A673 (cell line): ENCODE results near the gene MAML2. TPM values are rescaled to one million over a fixed set of nuclear protein-coding genes. Genes with fewer than 3 reads are reported as not detected.

Experiments used
- BruUV-seq: library from RNA; stranded (reverse); fragments of 400-500 nt; replicated peaks from 2 replicates; lab custom pipeline; 2021; lab: Mats Ljungman, UMichigan
- CTCF ChIA-PET: fragments of 300-600 bp; sonication (Branson Sonifier 250); formaldehyde crosslinking; loops from one replicate; lab custom pipeline; 2022; ENCODE audit warnings: antibody characterized with exemption; lab: Charles Lee
- POLR2A ChIA-PET: fragments of 300-600 bp; sonication (Branson Sonifier 250); formaldehyde crosslinking; loops from one replicate; lab custom pipeline; 2022; ENCODE audit warnings: antibody characterized with exemption; ENCODE audit not compliant: low non-redundant PET; lab: Charles Lee
- DNase-seq: peaks from one replicate; pipeline ENCODE4 v3.0.0-alpha.2; 2015; ENCODE audit warnings: low spot score
- H3K27ac ChIP-seq: fragments of 200-600 bp; sonication (generic); 2 replicates; pipeline ENCODE4 v1.5.1; 2016; ENCODE audit warnings: mixed run types, low read depth, mild to moderate bottlenecking, mixed read lengths, antibody characterized with exemption, low read length; ENCODE audit not compliant: poor library complexity, severe bottlenecking
- H3K27me3 ChIP-seq: fragments of 200-600 bp; sonication (generic); replicated peaks from 2 replicates; pipeline ENCODE4 v1.6.1; 2017; ENCODE audit warnings: mixed run types, low read depth, mild to moderate bottlenecking, mixed read lengths, antibody characterized with exemption, low read length; ENCODE audit not compliant: insufficient read depth, poor library complexity
- H3K36me3 ChIP-seq: fragments of 200-600 bp; sonication (generic); 2 replicates; pipeline ENCODE4 v1.6.1; 2016; ENCODE audit warnings: mixed run types, mild to moderate bottlenecking, mixed read lengths, antibody characterized with exemption, low read length; ENCODE audit not compliant: insufficient read depth, poor library complexity, severe bottlenecking
- H3K4me1 ChIP-seq: fragments of 200-600 bp; sonication (generic); 2 replicates; pipeline ENCODE4 v1.6.1; 2017; ENCODE audit warnings: mixed run types, mild to moderate bottlenecking, mixed read lengths, antibody characterized with exemption, low read length; ENCODE audit not compliant: insufficient read depth, poor library complexity, severe bottlenecking
- H3K4me3 ChIP-seq: fragments of 200-600 bp; sonication (generic); 2 replicates; pipeline ENCODE4 v1.5.1; 2016; ENCODE audit warnings: low read depth, mixed run types, mild to moderate bottlenecking, mixed read lengths, low read length; ENCODE audit not compliant: poor library complexity, severe bottlenecking
- H3K9me3 ChIP-seq: fragments of 200-600 bp; sonication (generic); 2 replicates; pipeline ENCODE4 v1.6.1; 2016; ENCODE audit warnings: mixed run types, low read depth, mild to moderate bottlenecking, mixed read lengths, antibody characterized with exemption, low read length; ENCODE audit not compliant: poor library complexity, severe bottlenecking
- EZH2 ChIP-seq: fragments of 200-600 bp; sonication (generic); IDR thresholded peaks from 2 replicates; pipeline ENCODE4 v1.6.1; 2017; ENCODE audit warnings: borderline replicate concordance, low read depth, mild to moderate bottlenecking, mixed read lengths, antibody characterized with exemption, low read length; ENCODE audit not compliant: poor library complexity, severe bottlenecking
- intact Hi-C: fragments of 100-400 bp; cut with micrococcal nuclease; formaldehyde crosslinking; loops from one replicate; pipeline ENCODE4 v1.10.0; 2022; ENCODE audit not compliant: unreplicated experiment
- total RNA-seq: library from RNA; stranded (reverse); gene quantifications from 2 replicates; pipeline ENCODE4 v1.2.3, GENCODE V29; 2021
- TF ChIP-seq, protein P1 (sequence below): fragments of 300-800, 200-600 bp; sonication (generic); conservative IDR thresholded peaks from 2 replicates; pipeline ENCODE4 v1.5.1; 2017; ENCODE audit warnings: low read depth, mild to moderate bottlenecking, antibody characterized with exemption, low read length, moderate library complexity, mixed read lengths

Gene MAML2
- total RNA-seq, 1 experiment from 2014 or later: 6.4 TPM

DNA sequence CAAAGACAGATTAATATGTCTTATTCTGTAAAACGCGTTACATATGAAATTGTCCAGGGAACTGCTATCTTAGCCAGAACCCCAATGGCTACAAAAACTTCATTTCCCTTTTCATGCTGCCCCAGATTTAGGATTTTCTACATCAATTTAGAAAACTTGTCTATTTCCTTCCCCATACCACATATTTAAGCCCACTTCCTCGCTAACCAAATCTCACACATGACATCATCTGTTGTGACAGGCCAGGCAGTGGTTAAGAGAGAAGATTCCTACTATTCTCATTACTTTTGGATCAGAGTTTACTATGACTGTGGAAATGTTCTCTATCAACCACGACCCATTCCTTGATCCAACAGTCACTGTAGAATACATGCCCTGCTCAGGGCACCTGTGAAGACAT is 30.8 kb upstream of the MAML2 start:
- intact Hi-C loops: no loop called here
- H3K9me3 ChIP-seq: no peaks in the 10 kb centered on the region
- no TSS peak for BruUV-seq
- no peak overlapping the region for H3K27ac ChIP-seq
- TF ChIP-seq EZH2: no peak
- TF ChIP-seq, protein P1, sequence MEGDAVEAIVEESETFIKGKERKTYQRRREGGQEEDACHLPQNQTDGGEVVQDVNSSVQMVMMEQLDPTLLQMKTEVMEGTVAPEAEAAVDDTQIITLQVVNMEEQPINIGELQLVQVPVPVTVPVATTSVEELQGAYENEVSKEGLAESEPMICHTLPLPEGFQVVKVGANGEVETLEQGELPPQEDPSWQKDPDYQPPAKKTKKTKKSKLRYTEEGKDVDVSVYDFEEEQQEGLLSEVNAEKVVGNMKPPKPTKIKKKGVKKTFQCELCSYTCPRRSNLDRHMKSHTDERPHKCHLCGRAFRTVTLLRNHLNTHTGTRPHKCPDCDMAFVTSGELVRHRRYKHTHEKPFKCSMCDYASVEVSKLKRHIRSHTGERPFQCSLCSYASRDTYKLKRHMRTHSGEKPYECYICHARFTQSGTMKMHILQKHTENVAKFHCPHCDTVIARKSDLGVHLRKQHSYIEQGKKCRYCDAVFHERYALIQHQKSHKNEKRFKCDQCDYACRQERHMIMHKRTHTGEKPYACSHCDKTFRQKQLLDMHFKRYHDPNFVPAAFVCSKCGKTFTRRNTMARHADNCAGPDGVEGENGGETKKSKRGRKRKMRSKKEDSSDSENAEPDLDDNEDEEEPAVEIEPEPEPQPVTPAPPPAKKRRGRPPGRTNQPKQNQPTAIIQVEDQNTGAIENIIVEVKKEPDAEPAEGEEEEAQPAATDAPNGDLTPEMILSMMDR: no peak
- no peak for DNase-seq
- CTCF ChIA-PET: no interaction called here
- no peaks in the 10 kb centered on the region for H3K27me3 ChIP-seq
- H3K4me1 ChIP-seq: no peaks in the 10 kb centered on the region
- H3K36me3 ChIP-seq: peaks cover 8% of the 10 kb centered on the region
- POLR2A ChIA-PET: no interaction called here
- no peak overlapping the region for H3K4me3 ChIP-seq

DNA sequence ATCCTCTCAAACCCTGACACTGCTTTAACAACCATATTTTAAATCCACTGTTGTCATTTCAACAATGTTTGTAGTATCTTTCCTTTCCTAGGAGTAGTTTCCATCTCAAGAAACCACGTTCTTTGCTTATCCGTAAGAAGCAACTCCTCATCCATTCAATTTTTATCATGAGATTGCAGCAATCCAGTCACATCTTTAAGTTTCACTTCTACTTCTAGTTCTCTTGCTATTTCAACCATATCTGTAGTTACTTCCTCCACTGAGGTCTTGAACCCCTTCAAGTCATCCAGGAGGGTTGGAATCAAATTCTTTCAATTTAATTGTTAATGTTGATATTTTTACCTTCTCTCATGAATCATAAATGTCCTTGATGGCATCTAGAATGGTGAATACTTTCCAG is 24.3 kb upstream of the MAML2 start:
- no peak overlapping the region for H3K4me3 ChIP-seq
- no peak overlapping the region for H3K27ac ChIP-seq
- H3K36me3 ChIP-seq: peaks cover 21% of the 10 kb centered on the region
- CTCF ChIA-PET: no interaction called here
- H3K4me1 ChIP-seq: no peaks in the 10 kb centered on the region
- H3K27me3 ChIP-seq: no peaks in the 10 kb centered on the region
- intact Hi-C loops: no loop called here
- TF ChIP-seq EZH2: no peak
- TF ChIP-seq, protein P1: no peak
- POLR2A ChIA-PET: no interaction called here
- no TSS peak for BruUV-seq
- H3K9me3 ChIP-seq: no peaks in the 10 kb centered on the region
- no peak for DNase-seq

DNA sequence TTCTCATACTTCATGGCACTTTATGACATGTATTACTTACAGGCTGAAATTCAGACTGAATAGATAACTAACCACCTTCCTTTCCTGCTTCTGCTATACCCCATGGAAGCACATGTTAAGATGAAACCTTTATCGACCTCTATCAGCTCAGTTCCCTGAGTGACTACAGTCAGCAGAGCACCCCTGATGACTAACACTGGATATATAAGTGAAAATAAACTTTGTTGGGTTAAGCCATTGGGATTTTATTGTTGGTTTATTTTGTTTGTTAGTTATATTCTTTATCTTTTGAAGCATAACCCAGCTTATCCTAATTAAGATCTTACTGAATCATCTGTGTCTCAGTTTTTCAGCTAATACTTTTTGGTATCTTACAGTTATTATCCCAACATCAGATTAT is 23.0 kb upstream of the MAML2 start:
- Histone ChIP-seq H3K4me1 (no peaks in the 10 kb centered on the region), H3K36me3 (peaks cover 15% of the 10 kb centered on the region), H3K9me3 (no peaks in the 10 kb centered on the region), H3K27me3 (no peaks in the 10 kb centered on the region), H3K27ac (no peak overlapping the region), H3K4me3 (no peak overlapping the region)
- TF ChIP-seq, protein P1: no peak
- no peak for TF ChIP-seq EZH2
- ChIA-PET POLR2A (no interaction called here), CTCF (no interaction called here)
- intact Hi-C loops: no loop called here
- no TSS peak for BruUV-seq
- no peak for DNase-seq
